Testis (tissue), 2 donors: Measurements from ENCODE around the gene RHOH.

ENCODE experiments used
- POLR2A ChIP-seq: fragments of 450-650 bp; IDR thresholded peaks from one replicate; pipeline ENCODE4 v1.6.1; 2017; ENCODE audit warnings: antibody characterized with exemption, mild to moderate bottlenecking, moderate library complexity
- TF ChIP-seq, protein P1 (sequence below), 3 experiments: fragments of 450-650 bp in 2 of 3; fragments of 200-600 bp in 1 of 3; sonication (generic) in 1 of 3; IDR thresholded peaks; one replicate each; pipeline ENCODE4 v1.5.1; 2016 to 2019; ENCODE audit warnings: antibody characterized with exemption in 3 of 3, mild to moderate bottlenecking in 2 of 3, moderate library complexity in 1 of 3

DNA sequence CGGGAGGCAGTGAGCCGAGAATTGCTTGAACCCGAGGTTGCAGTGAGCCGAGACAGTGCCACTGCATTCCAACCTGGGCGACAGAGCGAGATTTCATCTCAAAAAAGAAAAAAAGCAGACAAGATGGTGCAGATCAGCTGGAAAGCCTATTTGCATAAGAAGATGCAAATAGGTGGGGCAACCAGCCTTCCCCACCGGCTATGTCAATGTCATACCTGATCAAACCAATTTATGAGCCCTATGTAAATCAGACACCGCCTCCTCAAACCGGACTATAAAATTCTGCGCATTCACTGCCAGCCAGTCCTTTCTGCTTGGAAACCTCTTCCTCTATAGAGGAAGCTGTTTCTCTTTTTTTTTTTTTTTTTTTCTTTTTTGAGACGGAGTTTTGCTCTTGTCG lies 73.8 kb downstream of the RHOH start:
- TF ChIP-seq, protein P1, sequence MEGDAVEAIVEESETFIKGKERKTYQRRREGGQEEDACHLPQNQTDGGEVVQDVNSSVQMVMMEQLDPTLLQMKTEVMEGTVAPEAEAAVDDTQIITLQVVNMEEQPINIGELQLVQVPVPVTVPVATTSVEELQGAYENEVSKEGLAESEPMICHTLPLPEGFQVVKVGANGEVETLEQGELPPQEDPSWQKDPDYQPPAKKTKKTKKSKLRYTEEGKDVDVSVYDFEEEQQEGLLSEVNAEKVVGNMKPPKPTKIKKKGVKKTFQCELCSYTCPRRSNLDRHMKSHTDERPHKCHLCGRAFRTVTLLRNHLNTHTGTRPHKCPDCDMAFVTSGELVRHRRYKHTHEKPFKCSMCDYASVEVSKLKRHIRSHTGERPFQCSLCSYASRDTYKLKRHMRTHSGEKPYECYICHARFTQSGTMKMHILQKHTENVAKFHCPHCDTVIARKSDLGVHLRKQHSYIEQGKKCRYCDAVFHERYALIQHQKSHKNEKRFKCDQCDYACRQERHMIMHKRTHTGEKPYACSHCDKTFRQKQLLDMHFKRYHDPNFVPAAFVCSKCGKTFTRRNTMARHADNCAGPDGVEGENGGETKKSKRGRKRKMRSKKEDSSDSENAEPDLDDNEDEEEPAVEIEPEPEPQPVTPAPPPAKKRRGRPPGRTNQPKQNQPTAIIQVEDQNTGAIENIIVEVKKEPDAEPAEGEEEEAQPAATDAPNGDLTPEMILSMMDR (IDR thresholded peaks at IDR 0.05): no peak
- no peak for TF ChIP-seq POLR2A
